Stimulated activated CD4-positive, alpha-beta T cell treated with anti-CD3 and anti-CD28 coated beads, TNF-alpha, amount 100 ng/mL, for 4 hours (primary cell): Measurements from ENCODE around the gene PAMR1.

ENCODE experiments used
- DNase-seq, 3 experiments: peaks; one replicate each; pipeline ENCODE4 v3.0.0-alpha.2; 2020; ENCODE audit warnings: low read depth in 3 of 3

PAMR1 gene

DNA sequence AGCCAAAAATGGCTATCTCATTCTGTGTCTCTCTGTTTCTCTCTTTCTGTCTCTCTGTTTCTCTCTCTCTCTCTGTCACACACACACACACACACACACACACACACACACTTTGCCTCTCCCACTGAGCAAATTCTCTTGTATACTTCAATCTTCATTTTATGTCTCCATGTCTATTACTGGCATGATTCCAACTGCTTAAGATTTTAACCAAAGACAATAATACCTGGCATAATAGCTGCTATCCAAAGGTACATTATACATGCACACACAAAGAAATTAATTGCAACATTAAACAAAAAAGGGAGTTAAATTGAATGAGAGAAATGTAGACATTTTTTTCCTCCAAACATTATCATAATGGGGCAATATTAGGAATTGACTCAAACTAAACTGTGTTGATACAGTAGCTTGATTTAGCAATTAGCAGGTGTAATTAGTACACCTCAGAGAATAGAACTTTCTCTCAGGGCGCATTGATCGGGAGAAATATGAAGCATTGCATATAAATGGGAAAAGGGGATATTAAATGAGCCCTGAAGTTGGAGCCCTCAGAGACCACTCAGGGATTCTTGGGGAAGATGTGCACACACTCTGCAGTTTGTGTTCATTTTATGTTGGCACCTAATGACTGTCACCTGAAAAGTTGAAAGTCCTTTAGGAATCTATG, 88.7 kb downstream of the PAMR1 start:
- DNase-seq = no peak

GRCh38 chr11:35433588-35433987, 91.8 kb downstream of the PAMR1 start:
- no peak for DNase-seq

GRCh38 chr11:35432464-35432863, 93.0 kb downstream of the PAMR1 start:
- DNase-seq = no peak

- DNase-seq = no peak
Observed at GRCh38 chr11:35427071-35427470, 98.3 kb downstream of the PAMR1 start.

GRCh38 chr11:35426351-35426750, 99.1 kb downstream of the PAMR1 start:
- no peak for DNase-seq

DNA sequence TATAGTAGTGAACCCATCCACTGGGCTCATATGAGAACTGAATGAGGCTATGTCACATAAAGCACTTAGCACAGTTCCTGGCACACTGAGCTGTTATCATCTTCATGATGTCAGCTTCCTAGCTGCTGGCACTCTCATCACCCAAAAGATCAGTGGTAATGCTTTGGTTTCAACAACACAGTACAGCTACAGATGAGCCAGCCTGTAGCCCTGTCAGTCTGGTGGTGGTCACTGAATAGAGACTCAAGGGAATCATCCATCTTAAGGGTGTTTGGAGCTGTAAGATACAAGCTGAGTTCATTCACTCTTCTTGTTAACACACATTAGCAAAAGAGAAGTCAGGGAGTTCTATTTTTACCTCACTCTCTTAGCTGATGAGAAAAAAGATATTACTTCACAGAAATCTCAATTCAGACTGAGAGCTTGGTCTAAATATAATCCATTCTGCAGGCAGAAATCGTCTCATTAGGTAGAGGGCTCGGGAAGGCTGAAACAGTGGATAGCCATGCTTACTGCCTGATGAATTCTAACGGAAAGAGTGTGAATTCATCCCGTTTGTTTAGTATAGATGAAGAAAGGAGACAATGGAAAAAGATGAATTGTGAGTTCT, 99.7 kb downstream of the PAMR1 start:
- no peak for DNase-seq

GRCh38 chr11:35424157-35424940, 101.1 kb downstream of the PAMR1 start:
- no peak for DNase-seq

DNA sequence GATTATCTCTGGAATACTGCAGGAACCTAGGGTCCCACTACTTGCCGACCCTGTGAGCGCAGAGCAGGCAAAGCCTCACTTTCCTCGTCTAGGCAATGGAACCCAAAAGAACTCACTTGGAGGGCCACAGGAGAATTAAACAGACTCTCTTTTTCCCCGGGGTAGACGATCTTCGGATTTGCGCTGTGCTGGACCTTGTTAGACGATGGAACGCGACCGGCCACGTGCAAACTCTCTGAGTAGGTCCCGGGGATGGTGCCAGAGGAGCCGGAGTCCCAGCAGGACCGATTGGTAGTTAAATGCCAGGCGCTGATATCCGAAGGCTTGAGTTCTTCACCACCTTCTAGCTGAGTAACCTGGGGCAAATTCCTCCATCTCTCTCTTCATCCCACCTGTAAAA, 105.0 kb downstream of the PAMR1 start:
- DNase-seq = no peak

- DNase-seq = no peak
Observed at GRCh38 chr11:35419830-35420333, 105.5 kb downstream of the PAMR1 start.

DNA sequence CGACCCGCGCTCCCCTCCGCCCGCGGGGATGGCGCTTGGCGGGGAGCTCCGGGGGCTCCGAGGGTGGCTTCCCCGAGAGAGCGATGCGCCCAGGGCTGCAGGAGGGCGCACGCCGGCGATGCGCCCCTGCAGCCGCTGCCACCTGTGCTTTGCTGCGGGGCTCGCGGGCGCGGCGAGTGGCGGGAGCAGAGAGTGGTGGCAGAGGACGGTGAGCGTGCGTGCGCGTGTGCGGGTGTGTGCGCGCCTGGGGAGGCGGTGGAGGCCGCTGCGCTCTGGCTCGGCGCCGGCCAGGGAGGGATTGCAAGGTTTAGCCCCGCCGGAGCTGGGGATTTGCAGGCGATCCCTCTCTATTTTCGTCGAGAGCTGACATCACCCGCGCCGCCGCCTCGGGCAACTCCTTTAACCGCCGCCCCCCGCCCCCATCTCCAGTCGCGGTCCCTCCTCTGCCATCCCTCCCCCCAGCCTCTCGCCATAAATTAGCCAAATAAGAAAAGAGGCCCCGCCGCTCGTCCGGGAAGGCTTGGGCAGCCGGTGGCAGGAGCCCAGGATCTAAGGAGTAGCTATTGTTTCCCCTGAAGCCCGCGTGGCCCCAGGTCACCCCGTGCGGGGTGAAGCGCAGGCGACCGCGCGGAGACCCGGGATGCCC, 106.1 kb downstream of the PAMR1 start, which contains the start of gene SLC1A2:
Gene SLC1A2, minus strand, starts transcription at position 375 of the 646 bp plus-strand sequence. CDS start 592 bp downstream, outside the sequence.
- no peak for DNase-seq

GRCh38 chr11:35418282-35419183, 106.9 kb downstream of the PAMR1 start:
- DNase-seq = no peak

DNA sequence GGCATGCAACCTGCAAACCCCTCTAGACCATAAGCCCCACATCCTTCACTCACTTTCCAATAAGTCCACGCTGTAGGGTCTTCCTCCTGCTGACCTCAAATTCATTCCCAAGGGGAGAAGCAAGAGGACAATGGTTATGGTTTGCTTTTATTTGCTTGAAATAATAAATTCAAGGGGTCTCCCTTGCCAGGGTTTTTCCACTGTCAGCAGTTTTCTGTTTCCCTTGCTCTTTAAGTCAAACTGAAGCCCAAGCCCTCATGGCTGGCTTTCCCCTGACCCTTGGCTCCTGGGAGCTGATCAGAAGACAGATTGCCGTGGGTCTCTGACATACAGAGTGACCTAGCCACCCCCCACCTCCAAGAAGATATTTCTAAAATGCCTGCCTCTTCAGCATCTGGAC, 109.9 kb downstream of the PAMR1 start:
- no peak for DNase-seq

GRCh38 chr11:35414776-35415175, 110.6 kb downstream of the PAMR1 start:
- no peak for DNase-seq

- no peak for DNase-seq
Observed at GRCh38 chr11:35414311-35414710, 111.1 kb downstream of the PAMR1 start.

DNA sequence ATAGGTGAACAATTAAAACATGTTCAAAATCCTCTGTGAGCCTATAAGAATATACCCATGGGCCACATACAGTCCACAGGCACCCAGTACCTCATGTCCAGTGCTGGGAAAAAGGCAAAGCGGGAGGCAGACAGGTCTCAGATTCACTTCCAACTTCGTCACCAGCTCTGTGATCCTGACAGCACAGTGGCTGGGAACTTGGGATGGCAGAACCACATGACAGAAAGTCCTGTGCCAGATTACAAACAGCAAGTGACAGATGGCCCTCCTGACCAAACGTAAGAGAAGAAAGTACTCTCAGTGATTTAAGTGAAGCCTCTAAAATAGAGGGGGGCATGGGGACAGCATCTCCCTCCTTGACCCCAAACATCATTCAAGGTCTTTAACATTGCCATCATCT, 111.8 kb downstream of the PAMR1 start:
- DNase-seq = no peak

GRCh38 chr11:35412285-35412684, 113.1 kb downstream of the PAMR1 start:
- DNase-seq = no peak

- DNase-seq = no peak
Observed at GRCh38 chr11:35407041-35407440, 118.4 kb downstream of the PAMR1 start.

GRCh38 chr11:35404388-35404775, 121.0 kb downstream of the PAMR1 start:
- DNase-seq = no peak

GRCh38 chr11:35403765-35404387, 121.5 kb downstream of the PAMR1 start:
- DNase-seq = no peak
